ENCODE data around the gene KDR.

The KDR gene

GRCh38 chr4:55122235-55122634 is 3.2 kb downstream of the KDR start:
- no peaks in the 10 kb centered on the region for H3K27me3 ChIP-seq (replicated peaks; ENCODE audit: control insufficient read depth, insufficient read depth, low read length)
- no peaks in the 10 kb centered on the region for H3K36me3 ChIP-seq (ENCODE audit: control insufficient read depth, insufficient read depth, low read length)
- TF ChIP-seq CTCF (IDR thresholded peaks at IDR 0.05; ENCODE audit: insufficient read depth, low read length, poor library complexity, severe bottlenecking) = no peak
- no peak overlapping the region for H3K4me3 ChIP-seq (replicated peaks; ENCODE audit: low read depth, low read length)
- no peak for DNase-seq (ENCODE audit: extremely low read depth, insufficient read length)

DNA sequence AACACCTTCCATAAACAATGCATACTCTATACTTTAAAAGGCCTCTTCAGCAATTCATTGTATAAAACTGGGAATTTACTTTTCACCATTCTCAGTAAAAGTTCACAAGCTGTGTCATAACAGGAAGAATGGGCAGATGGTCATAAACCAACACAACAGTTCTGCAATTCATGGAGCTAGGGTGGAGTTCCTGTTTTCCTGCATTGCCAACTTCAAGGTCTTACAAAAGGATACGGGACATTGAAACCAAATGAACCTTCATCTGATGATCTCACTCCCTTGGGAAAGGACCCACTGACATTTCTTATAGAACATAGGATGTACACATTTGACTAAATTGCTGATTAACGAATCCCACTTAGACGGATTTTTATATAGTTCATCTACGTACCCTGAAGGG is 4.1 kb downstream of the KDR start:
- no peak for DNase-seq (ENCODE audit: extremely low read depth, insufficient read length)
- H3K4me3 ChIP-seq (replicated peaks; ENCODE audit: low read depth, low read length) = no peak overlapping the region
- no peak for TF ChIP-seq CTCF (IDR thresholded peaks at IDR 0.05; ENCODE audit: insufficient read depth, low read length, poor library complexity, severe bottlenecking)
- H3K27me3 ChIP-seq (replicated peaks; ENCODE audit: control insufficient read depth, insufficient read depth, low read length) = no peaks in the 10 kb centered on the region
- H3K36me3 ChIP-seq (ENCODE audit: control insufficient read depth, insufficient read depth, low read length) = no peaks in the 10 kb centered on the region

DNA sequence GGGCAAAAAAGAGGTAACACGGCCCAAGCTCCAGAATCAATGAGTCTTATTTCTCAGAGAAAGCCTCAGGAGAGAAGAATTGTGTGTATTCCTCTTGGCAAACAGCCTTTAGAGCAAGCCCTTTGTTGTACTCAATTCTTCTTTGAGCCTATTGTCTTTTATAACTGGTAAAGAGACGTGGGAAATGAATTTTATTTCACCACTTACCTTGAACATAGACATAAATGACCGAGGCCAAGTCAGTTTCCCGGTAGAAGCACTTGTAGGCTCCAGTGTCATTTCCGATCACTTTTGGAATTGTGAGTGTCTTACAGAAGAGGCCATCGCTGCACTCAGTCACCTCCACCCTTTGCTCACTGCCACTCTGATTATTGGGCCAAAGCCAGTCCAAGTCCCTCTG is 7.0 kb downstream of the KDR start:
- Histone ChIP-seq H3K36me3 (ENCODE audit: control insufficient read depth, insufficient read depth, low read length) (no peaks in the 10 kb centered on the region), H3K4me3 (replicated peaks; ENCODE audit: low read depth, low read length) (no peak overlapping the region), H3K27me3 (replicated peaks; ENCODE audit: control insufficient read depth, insufficient read depth, low read length) (no peaks in the 10 kb centered on the region)
- TF ChIP-seq CTCF (IDR thresholded peaks at IDR 0.05; ENCODE audit: insufficient read depth, low read length, poor library complexity, severe bottlenecking) = no peak
- no peak for DNase-seq (ENCODE audit: extremely low read depth, insufficient read length)

DNA sequence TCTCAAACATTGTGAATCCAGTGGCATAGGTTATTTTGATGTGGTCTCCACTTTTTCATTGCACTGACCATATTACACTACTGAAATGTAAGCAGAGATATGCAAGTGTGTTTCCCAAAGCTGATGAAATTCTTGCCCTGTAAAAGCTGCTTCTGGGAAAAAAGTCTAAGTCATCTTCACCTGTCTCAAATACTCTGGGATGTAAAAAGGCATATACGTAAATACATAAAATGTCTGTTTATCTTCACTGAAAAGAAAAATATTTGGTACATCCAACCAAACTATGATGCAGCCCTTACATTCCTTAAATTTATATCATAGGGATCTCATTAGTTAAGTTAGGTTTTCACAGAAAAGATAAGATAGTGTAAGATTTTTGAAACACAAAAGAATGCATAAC is 7.9 kb downstream of the KDR start:
- TF ChIP-seq CTCF (IDR thresholded peaks at IDR 0.05; ENCODE audit: insufficient read depth, low read length, poor library complexity, severe bottlenecking) = no peak
- no peak overlapping the region for H3K4me3 ChIP-seq (replicated peaks; ENCODE audit: low read depth, low read length)
- no peaks in the 10 kb centered on the region for H3K36me3 ChIP-seq (ENCODE audit: control insufficient read depth, insufficient read depth, low read length)
- no peaks in the 10 kb centered on the region for H3K27me3 ChIP-seq (replicated peaks; ENCODE audit: control insufficient read depth, insufficient read depth, low read length)
- DNase-seq (ENCODE audit: extremely low read depth, insufficient read length) = no peak

GRCh38 chr4:55116450-55116849 is 8.9 kb downstream of the KDR start:
- no peak overlapping the region for H3K4me3 ChIP-seq (replicated peaks; ENCODE audit: low read depth, low read length)
- TF ChIP-seq CTCF (IDR thresholded peaks at IDR 0.05; ENCODE audit: insufficient read depth, low read length, poor library complexity, severe bottlenecking) = no peak
- no peaks in the 10 kb centered on the region for H3K36me3 ChIP-seq (ENCODE audit: control insufficient read depth, insufficient read depth, low read length)
- H3K27me3 ChIP-seq (replicated peaks; ENCODE audit: control insufficient read depth, insufficient read depth, low read length) = no peaks in the 10 kb centered on the region
- DNase-seq (ENCODE audit: extremely low read depth, insufficient read length) = no peak

DNA sequence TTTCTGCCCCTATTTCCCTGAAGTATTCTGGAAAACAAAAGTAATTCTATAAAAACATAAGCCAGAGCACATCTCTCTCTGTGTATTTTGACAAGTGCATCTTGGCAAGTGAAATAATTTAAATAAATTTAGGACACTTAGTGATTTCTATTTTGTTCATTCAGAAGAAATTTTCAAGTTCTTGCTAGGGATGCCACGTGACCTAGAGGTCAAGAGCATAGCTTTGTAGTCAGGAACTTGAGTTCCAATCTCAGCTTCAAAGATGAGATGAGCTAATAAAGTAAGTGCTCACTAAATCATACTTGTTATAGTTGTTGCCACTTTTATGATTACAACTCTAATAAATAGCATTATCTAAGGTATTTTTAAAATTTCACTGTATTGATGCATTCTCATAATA is 13.8 kb downstream of the KDR start:
- H3K4me3 ChIP-seq (replicated peaks; ENCODE audit: low read depth, low read length) = no peak overlapping the region
- no peaks in the 10 kb centered on the region for H3K27me3 ChIP-seq (replicated peaks; ENCODE audit: control insufficient read depth, insufficient read depth, low read length)
- no peak for TF ChIP-seq CTCF (IDR thresholded peaks at IDR 0.05; ENCODE audit: insufficient read depth, low read length, poor library complexity, severe bottlenecking)
- no peak for DNase-seq (ENCODE audit: extremely low read depth, insufficient read length)
- no peaks in the 10 kb centered on the region for H3K36me3 ChIP-seq (ENCODE audit: control insufficient read depth, insufficient read depth, low read length)

All from GM06990 (cell line).